ENCODE data around the gene NEUROD2. TPM values are rescaled to one million over a fixed set of nuclear protein-coding genes. Genes with fewer than 3 reads are reported as not detected.

NEUROD2 gene
- total and polyA plus RNA-seq, 2 of the 13 experiments (the other 11 are each of a cell fraction or from before 2014, with no cell fraction given): not detected

DNA sequence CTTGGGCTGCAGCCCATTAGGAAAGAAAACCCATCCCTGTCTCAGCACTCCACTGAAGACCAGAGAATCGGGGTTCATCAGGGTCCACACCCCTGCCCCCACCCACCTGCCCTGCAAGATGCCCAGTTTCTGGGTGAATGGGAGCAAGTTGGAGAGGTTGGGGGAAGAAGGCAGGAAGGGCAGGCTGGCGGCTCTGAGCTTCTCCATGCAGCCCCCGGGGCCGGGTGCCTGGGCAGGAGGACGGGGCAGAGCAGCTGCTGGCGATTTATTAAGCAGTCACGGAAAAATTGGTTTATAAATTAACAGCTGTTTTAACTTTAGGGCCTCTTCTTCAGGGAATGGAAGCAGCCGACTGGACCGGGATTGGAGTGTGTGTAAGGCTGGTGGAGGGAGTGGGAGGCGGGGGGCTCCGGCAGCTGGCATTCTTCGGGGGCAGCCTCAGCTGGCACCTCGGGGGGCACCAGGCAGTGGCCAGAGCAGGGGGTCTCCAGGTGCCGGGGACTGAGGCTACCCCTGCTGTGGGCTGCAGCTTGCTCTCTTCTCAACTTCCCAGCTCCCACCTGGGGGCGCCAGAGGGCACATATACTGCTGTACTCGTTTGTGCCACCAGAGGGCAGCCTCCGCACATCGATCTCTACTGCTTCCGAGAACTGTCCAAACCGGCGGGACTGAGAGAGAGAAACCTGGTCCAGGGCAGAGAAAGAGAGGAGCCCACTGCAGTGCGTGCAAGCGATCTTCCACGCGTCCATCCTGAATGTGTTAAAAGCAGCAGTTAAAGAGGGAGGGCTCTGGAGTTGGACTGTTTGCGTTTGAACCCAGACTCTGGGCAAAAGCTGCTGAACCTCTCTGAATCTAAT, 14.0 kb upstream of the NEUROD2 start (continued):
- TF ChIP-seq, protein P1, sequence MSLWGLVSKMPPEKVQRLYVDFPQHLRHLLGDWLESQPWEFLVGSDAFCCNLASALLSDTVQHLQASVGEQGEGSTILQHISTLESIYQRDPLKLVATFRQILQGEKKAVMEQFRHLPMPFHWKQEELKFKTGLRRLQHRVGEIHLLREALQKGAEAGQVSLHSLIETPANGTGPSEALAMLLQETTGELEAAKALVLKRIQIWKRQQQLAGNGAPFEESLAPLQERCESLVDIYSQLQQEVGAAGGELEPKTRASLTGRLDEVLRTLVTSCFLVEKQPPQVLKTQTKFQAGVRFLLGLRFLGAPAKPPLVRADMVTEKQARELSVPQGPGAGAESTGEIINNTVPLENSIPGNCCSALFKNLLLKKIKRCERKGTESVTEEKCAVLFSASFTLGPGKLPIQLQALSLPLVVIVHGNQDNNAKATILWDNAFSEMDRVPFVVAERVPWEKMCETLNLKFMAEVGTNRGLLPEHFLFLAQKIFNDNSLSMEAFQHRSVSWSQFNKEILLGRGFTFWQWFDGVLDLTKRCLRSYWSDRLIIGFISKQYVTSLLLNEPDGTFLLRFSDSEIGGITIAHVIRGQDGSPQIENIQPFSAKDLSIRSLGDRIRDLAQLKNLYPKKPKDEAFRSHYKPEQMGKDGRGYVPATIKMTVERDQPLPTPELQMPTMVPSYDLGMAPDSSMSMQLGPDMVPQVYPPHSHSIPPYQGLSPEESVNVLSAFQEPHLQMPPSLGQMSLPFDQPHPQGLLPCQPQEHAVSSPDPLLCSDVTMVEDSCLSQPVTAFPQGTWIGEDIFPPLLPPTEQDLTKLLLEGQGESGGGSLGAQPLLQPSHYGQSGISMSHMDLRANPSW (CRISPR knock-in tag; IDR thresholded peaks at IDR 0.05; ENCODE audit: borderline replicate concordance): 0 out of 2 replicates have a peak, but pooled peaks have one; percentile 25
- TF ChIP-seq ELF3 (CRISPR knock-in tag; IDR thresholded peaks at IDR 0.05): peak; percentile 87
- TF ChIP-seq ZNF335 (CRISPR knock-in tag; IDR thresholded peaks at IDR 0.05): peak; percentile 59; the same call in 1 of the 2 replicates
- TF ChIP-seq, protein P2, sequence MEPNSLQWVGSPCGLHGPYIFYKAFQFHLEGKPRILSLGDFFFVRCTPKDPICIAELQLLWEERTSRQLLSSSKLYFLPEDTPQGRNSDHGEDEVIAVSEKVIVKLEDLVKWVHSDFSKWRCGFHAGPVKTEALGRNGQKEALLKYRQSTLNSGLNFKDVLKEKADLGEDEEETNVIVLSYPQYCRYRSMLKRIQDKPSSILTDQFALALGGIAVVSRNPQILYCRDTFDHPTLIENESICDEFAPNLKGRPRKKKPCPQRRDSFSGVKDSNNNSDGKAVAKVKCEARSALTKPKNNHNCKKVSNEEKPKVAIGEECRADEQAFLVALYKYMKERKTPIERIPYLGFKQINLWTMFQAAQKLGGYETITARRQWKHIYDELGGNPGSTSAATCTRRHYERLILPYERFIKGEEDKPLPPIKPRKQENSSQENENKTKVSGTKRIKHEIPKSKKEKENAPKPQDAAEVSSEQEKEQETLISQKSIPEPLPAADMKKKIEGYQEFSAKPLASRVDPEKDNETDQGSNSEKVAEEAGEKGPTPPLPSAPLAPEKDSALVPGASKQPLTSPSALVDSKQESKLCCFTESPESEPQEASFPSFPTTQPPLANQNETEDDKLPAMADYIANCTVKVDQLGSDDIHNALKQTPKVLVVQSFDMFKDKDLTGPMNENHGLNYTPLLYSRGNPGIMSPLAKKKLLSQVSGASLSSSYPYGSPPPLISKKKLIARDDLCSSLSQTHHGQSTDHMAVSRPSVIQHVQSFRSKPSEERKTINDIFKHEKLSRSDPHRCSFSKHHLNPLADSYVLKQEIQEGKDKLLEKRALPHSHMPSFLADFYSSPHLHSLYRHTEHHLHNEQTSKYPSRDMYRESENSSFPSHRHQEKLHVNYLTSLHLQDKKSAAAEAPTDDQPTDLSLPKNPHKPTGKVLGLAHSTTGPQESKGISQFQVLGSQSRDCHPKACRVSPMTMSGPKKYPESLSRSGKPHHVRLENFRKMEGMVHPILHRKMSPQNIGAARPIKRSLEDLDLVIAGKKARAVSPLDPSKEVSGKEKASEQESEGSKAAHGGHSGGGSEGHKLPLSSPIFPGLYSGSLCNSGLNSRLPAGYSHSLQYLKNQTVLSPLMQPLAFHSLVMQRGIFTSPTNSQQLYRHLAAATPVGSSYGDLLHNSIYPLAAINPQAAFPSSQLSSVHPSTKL (CRISPR knock-in tag; IDR thresholded peaks at IDR 0.05): peak; percentile 67
- peak; percentile 72; the same call in 1 of the 2 replicates for TF ChIP-seq LRRFIP1 (CRISPR knock-in tag; conservative IDR thresholded peaks at IDR 0.05)
- TF ChIP-seq, protein P3, sequence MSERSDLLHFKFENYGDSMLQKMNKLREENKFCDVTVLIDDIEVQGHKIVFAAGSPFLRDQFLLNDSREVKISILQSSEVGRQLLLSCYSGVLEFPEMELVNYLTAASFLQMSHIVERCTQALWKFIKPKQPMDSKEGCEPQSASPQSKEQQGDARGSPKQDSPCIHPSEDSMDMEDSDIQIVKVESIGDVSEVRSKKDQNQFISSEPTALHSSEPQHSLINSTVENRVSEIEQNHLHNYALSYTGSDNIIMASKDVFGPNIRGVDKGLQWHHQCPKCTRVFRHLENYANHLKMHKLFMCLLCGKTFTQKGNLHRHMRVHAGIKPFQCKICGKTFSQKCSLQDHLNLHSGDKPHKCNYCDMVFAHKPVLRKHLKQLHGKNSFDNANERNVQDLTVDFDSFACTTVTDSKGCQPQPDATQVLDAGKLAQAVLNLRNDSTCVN (CRISPR knock-in tag; IDR thresholded peaks at IDR 0.05; ENCODE audit: borderline replicate concordance): peak; percentile 73; the same call in 1 of the 2 replicates
- TF ChIP-seq ZSCAN25 (CRISPR knock-in tag; IDR thresholded peaks at IDR 0.05): 0 out of 2 replicates have a peak, but pooled peaks have one; percentile 25
- 0 out of 2 replicates have a peak, but pooled peaks have one; percentile 26 for TF ChIP-seq FOSL2 (CRISPR knock-in tag; IDR thresholded peaks at IDR 0.05)
- TF ChIP-seq ZNF598 (CRISPR knock-in tag; IDR thresholded peaks at IDR 0.05; ENCODE audit: borderline replicate concordance): 0 out of 2 replicates have a peak, but pooled peaks have one; percentile 20
- TF ChIP-seq STAG1 (CRISPR knock-in tag; IDR thresholded peaks at IDR 0.05): peak; percentile 98
- TF ChIP-seq HDAC2 (CRISPR knock-in tag; IDR thresholded peaks at IDR 0.05): peak; percentile 57; the same call in 1 of the 2 replicates
- TF ChIP-seq ZBTB14 (CRISPR knock-in tag; IDR thresholded peaks at IDR 0.05): peak; percentile 59; the same call in 1 of the 2 replicates
- TF ChIP-seq HMG20B (CRISPR knock-in tag; conservative IDR thresholded peaks at IDR 0.05): no peak

All from HepG2 (cell line).